GM18498 (cell line): Measurements from ENCODE around the gene STX17.
A peak's percentile ranks its signal among the peaks of the same experiment; 100 is the strongest.
"Not testable (repeated sequence)": the region's sequence is repeated elsewhere in the genome, so short reads cannot be mapped to it uniquely, and the experiment has no call there.

ENCODE experiments used
- ATAC-seq: cut with Tn5 transposase; IDR thresholded peaks from one replicate; pipeline ENCODE4 v1.9.1; 2021; ENCODE audit warnings: mild to moderate bottlenecking, moderate library complexity; ENCODE audit not compliant: unreplicated experiment

Gene STX17

DNA sequence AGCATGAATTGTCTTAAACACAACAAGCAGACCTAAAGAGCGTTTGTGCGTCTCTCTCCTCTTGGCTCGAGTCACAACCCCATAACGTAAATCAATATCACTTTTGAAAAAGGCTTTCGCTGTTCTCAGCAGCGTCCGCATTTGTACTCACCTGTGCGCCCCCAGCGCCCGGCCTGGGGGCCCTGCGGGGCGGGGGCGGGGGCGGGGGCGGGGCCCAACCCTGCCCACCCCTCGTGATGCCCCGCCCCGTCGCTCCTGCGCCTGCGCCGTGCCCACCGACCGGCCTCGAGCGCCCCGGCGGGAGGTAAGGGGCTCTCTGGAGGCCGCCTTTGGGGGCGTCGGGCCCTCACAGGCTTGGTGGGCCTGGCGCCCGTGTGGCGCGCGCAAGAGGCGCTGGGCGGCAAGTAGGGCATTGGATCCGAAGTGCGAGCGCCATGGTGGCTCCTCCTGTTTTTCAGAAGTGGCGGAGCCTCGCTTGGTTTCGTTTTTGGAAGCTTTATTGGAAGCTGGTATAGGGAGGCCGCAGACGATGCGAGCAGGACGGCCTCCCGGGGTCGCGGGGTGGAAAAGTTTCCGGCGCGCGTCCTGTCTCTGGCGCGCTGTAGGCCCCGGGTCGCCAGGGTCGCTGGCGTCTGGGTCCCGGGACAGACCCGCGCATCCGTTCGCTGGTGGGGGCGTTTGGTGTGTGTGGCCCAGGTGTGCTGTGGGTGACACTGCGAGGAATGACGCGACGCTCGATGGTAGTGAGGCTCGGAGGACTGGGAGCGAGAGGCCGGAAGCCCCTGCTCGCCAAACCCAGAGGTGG lies at the start of gene STX17:
Gene STX17, plus strand, starts transcription at position 252 of the 805 bp plus-strand sequence. CDS start 8,586 bp downstream, outside the sequence.
- peak; percentile 88 for ATAC-seq

DNA sequence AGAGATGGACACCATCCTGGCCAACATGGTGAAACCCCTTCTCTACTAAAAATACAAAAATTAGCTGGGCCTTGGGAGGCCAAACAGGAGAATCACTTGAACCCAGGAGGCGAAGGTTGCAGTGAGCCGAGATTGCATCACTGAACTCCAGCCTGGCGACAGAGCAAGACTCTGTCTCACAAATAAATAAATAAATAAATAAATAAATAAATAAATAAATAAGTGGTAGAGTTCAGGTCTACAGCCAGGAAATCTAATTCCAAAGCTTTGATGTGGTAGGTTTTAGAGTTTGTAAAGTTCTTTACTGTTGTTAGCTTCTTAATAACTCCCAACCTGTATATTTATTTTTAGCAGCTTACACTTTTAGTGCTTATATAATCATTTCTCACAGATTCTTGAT lies 48.9 kb upstream of the STX17 start:
- ATAC-seq: not testable (repeated sequence)

- ATAC-seq: no peak
Measured at GRCh38 chr9:99858087-99858486, 48.4 kb upstream of the STX17 start.

DNA sequence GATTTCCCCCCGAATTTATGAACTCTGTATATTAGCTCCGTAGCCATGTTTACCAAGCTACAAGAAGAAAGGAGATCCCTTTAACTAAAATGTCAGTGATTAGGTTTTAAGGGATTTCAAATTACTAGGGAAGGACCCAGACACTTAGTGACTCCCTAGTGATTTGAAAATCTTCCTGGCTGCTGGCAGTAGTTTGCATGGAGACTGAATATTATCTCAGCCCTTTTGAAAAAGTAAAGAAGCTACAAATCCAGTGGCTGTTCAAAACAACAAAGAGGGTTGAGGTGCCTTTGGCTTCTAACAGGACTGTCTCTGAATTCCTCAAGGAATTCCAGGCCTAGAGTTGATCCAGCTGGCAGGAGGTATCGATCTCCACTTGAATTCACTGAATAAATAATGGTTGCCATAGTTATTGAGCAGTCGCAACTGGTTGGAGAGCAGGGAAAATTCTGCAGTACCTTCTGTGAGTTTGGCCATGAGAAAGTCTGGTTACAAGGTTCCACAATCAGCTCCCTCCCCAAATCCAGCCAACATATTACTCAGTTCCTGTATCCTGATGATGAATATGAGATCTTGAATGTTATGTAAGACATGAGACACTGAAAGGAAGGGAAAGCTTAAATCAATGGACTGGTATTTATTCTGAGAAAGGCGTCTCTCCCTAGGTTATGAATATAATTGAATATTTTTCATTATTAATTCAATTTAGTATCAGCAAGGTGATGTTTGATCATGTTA lies 47.0 kb upstream of the STX17 start:
- ATAC-seq: no peak

GRCh38 chr9:99860266-99860665 lies 46.2 kb upstream of the STX17 start:
- no peak for ATAC-seq

DNA sequence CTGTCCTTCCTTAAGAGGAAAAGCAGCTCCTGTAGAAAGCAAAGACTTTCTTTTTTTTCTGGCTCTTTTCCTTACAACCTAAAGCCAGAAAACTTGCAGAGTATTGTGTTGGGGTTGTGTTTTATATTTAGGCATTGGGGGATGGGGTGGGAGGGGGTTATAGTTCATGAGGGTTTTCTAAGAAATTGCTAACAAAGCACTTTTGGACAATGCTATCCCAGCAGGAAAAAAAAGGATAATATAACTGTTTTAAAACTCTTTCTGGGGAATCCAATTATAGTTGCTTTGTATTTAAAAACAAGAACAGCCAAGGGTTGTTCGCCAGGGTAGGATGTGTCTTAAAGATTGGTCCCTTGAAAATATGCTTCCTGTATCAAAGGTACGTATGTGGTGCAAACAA lies 42.5 kb upstream of the STX17 start:
- no peak for ATAC-seq

GRCh38 chr9:99866398-99866797 lies 40.1 kb upstream of the STX17 start:
- no peak for ATAC-seq

GRCh38 chr9:99867536-99867935 lies 38.9 kb upstream of the STX17 start:
- ATAC-seq: no peak

DNA sequence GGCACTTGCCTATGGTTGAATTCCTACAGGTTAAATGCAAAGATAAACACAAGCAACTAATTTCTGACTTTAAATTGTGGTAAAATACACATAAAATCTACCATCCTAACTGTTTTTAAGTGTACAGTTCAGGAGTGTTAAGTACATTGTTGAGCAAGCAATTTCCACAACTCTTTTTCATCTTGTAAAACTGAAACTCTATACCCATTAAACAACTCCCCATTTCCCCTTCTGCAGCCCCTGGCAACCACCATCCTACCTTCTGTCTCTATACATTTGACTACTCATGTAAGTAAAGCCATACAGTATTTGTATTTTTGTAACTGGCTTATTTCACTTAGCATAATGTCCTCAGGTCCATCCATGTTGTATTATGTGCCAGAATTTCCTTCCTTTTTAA lies 38.5 kb upstream of the STX17 start:
- ATAC-seq: no peak

DNA sequence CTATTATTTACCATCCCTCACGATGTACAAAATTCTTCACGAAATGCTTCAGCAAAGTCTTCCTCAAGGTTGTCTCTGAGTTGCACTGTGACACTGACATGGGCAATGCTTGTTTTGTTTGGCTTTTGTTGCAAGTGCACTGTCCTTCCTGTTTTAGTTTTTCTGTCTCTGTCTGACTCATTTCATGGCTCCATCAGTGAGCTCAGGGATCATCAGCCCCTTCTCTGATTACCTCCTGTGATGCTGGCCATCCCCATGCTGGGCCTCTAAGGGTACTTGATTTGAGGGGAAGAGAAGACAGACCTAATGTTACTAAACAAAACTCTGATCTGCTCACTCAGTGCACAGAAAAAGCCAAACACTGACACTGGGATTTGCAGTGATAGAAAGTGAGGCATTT lies 37.6 kb upstream of the STX17 start:
- ATAC-seq: peak; percentile 78

DNA sequence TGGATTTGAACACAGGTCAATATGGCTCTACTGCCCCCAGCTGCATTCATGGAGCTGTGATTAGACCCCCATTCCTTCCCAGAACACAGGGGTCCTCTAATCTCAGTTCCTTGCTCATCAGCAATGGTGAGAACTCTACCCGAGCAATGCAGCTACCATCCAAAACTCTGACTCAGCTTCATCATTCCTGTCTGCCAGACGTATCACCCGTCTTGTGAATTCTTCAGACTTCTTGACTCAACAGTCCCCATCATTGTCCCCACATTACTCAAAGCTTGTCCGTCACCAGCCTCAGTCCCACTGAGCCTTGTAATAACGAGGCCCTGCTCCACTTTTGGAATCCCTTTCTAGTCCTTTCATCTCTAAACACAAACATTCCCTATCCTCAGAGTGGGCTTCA lies 36.3 kb upstream of the STX17 start:
- no peak for ATAC-seq

GRCh38 chr9:99873531-99873930 lies 32.9 kb upstream of the STX17 start:
- ATAC-seq: no peak

DNA sequence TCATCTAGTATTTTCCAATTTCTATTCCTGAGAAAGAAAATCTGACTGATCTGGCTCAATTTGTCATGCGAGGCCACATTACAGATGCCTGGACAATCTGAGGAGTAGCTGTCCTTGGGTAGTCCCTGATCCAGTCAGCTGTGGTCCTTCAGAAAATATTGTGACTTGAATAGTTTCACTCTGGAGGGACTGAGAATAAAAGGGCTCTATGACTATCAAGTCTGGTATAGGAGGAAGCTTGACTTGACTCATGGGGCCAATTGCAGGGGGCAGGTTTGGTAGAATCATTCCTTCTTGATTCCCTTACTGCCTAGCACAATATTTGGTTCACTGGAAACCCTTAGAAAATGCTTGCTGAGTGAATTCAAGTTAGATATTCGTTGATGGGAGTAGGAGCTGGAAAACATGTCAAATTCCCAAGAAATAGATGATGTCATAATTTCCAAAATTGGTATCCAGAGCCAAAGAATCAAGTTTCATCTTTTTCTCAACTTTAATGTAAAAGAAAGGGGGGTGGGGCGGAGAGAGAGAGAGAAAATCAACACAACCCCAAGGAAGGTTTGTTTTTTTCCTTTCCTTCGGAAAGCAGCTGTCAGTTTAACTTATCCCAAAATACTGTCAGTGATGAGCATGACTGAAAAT lies 32.4 kb upstream of the STX17 start:
- ATAC-seq: no peak

DNA sequence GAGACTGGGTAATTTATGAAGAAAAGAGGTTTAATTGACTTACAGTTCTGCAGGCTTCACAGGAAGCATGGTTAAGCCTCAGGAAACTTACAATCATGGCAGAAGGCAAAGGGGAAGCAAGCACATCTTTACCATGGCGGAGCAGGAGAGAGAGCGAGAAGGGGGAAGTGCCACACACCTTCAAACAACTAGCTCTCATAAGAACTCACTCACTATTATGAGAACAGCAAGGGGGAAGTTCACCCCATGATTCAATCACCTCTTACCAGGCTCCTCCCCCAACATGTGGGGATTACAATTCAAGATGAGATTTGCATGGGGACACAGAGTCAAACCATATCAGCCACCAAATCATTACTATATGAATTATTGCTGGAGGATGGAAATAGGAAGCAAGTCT lies 30.3 kb upstream of the STX17 start:
- no peak for ATAC-seq

GRCh38 chr9:99878651-99879050 lies 27.8 kb upstream of the STX17 start:
- no peak for ATAC-seq

DNA sequence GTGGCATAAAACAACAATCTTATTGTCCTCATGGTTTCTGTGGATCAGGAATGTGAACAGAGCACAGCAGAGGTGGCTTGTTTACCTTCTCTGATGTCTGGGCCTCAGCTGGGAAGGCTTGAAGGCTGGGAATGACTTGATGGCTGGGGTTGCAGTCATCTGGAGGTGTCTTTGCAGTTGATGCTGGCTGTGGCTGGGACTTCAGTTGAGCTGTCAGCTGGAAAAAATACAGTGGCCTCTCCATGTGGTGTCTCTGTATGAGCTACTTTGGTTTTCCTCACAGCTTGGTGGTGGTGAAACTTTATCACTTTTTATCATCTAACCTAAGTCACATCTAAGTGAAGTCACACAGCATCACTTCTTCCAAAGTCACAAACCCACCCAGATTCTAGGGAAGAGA lies 24.7 kb upstream of the STX17 start:
- no peak for ATAC-seq

DNA sequence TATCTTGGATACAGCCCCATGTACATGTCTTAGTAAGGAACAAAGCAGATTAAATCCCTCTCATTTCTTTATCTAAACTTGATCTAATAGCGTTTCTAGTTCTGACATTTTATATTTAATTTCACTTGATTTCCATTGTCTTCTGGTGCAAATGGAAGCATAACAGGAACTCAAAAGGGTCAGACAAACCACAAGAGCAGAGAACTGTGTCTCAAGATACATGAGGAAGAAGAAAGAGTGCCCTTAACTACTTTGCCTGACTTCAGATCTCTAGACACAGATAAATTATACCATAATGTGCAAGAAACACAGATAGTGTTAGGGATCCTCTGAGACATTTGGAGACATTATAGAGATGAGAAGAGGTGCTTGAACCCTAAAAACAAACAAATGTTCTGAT lies 20.7 kb upstream of the STX17 start:
- ATAC-seq: no peak

DNA sequence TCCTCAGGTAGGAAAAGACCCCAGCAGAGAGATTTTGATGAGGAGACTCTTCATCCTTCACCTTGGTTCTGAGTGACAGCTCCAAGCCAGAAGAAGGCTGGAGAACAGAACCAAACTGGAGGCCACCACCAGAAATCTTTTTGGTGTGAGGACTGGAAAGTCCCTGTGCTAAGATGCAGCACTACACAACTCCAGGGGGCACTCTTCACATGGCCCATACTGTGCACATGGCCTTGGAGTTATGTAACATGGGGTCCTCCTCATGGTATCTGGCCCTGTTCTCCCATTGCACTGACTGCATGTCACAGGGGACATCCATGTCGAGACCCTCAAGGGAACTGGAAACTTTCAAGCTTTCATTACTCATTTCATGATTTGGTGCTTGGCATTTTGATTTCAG lies 17.3 kb upstream of the STX17 start:
- ATAC-seq: no peak

- ATAC-seq: no peak
Measured at GRCh38 chr9:99894826-99895225, 11.6 kb upstream of the STX17 start.

DNA sequence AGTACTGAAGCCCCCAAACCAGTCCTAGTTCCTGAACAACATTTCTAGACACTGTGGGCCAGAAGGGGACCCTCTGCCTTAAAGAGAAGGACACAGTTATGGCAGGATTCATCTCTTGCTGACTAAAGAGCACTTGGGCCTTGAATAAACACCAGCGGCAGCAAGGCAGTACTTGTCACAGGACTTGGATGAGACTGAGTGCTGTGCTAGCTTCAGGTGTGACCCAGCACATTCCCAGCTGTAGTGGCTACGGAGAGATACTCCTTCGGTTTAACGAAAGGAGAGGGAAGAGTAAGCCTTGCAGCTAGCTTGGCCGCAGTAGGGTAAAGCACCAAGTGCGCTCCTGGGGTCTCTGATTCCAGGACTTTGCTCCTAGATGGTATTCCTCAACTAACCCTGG lies 10.9 kb upstream of the STX17 start:
- no peak for ATAC-seq

- ATAC-seq: no peak
Measured at GRCh38 chr9:99896119-99896518, 10.3 kb upstream of the STX17 start.

- no peak for ATAC-seq
Measured at GRCh38 chr9:99903393-99903792, 3.1 kb upstream of the STX17 start.
